SU-DHL-6 (cell line): Measurements from ENCODE around the gene CERK.

Source experiments
- CTCF ChIP-seq: fragments of 200-600 bp; sonication (generic); IDR thresholded peaks from one replicate; pipeline ENCODE4 v1.5.1; 2017; ENCODE audit warnings: antibody characterized with exemption, mild to moderate bottlenecking, low read length, moderate library complexity; ENCODE audit not compliant: insufficient read depth, poor library complexity, severe bottlenecking
- EZH2phosphoT487 ChIP-seq: fragments of 200-600 bp; sonication (generic), shearing (Covaris generic); conservative IDR thresholded peaks from 2 replicates; pipeline ENCODE4 v1.6.1; 2018; ENCODE audit warnings: mild to moderate bottlenecking, antibody characterized with exemption, low read length, moderate library complexity, mixed read lengths

- TF ChIP-seq CTCF (no peak), EZH2phosphoT487 (no peak)
Measured at GRCh38 chr22:46635756-46636155, 102.3 kb downstream of the CERK start.
